Vagina (tissue), 2 donors: ENCODE results near the gene BCO1.

Source experiments
- CTCF ChIP-seq, 3 experiments: fragments of 450-650 bp in 2 of 3; fragments of 200-600 bp in 1 of 3; sonication (generic) in 1 of 3; IDR thresholded peaks; one replicate each; pipeline ENCODE4 v1.5.1; 2017 to 2019; ENCODE audit warnings: antibody characterized with exemption in 3 of 3, mild to moderate bottlenecking in 2 of 3, moderate library complexity in 2 of 3
- POLR2A ChIP-seq, 2 donors: fragments of 450-650 bp; IDR thresholded peaks; one replicate each; pipeline ENCODE4 v1.6.1; 2017; ENCODE audit warnings: antibody characterized with exemption in 2 of 2, mild to moderate bottlenecking in 2 of 2, moderate library complexity in 2 of 2
- POLR2AphosphoS5 ChIP-seq, 2 donors: sonication (generic); formaldehyde crosslinking; IDR thresholded peaks; one replicate each; pipeline ENCODE4 v1.9.0; 2017; ENCODE audit warnings: antibody characterized with exemption in 2 of 2, mild to moderate bottlenecking in 2 of 2, low read depth in 1 of 2; ENCODE audit not compliant: insufficient read depth in 1 of 2

GRCh38 chr16:81284995-81285600, 46.6 kb downstream of the BCO1 start:
- no peak for TF ChIP-seq CTCF (IDR thresholded peaks at IDR 0.05)
- TF ChIP-seq POLR2AphosphoS5 (IDR thresholded peaks at IDR 0.05; ENCODE audit: insufficient read depth in 1 of 2, low read depth in 1 of 2), result no peak
- TF ChIP-seq POLR2A (IDR thresholded peaks at IDR 0.05), result no peak
